PC-9 (cell line): ENCODE data around the gene ASB8. TPM values are rescaled to one million over a fixed set of nuclear protein-coding genes. Genes with fewer than 3 reads are reported as not detected.

ENCODE experiments used
- BruUV-seq: library from RNA; stranded (reverse); fragments of 400-500 nt; replicated peaks from 2 replicates; lab custom pipeline; 2021; lab: Mats Ljungman, UMichigan
- CTCF ChIA-PET: fragments of 300-600 bp; sonication (Branson Sonifier 250); formaldehyde crosslinking; loops from one replicate; lab custom pipeline; 2022; ENCODE audit warnings: antibody characterized with exemption; lab: Charles Lee
- POLR2A ChIA-PET: fragments of 300-600 bp; sonication (Branson Sonifier 250); formaldehyde crosslinking; loops from one replicate; lab custom pipeline; 2022; ENCODE audit warnings: antibody characterized with exemption; ENCODE audit not compliant: unreplicated experiment; lab: Charles Lee
- DNase-seq, 2 experiments: peaks; one replicate each; pipeline versions ENCODE4 v3.0.0 to v3.0.0-alpha.2; 2015 to 2022; ENCODE audit warnings: mixed read lengths in 1 of 2
- H2AFZ ChIP-seq: fragments of 200-600 bp; sonication (generic); 2 replicates; pipeline ENCODE4 v1.8.1; 2017; ENCODE audit warnings: antibody characterized with exemption
- H3F3A ChIP-seq: fragments of 200-600 bp; sonication (generic); 2 replicates; pipeline ENCODE4 v1.8.1; 2017; ENCODE audit warnings: antibody characterized with exemption, mild to moderate bottlenecking, low read depth; ENCODE audit not compliant: insufficient read depth
- H3K27ac ChIP-seq: fragments of 200-600 bp; sonication (generic); 2 replicates; pipeline ENCODE4 v1.6.1; 2016; ENCODE audit warnings: mixed run types
- H3K27me3 ChIP-seq: fragments of 200-600 bp; sonication (generic); 2 replicates; pipeline ENCODE4 v1.6.1; 2016; ENCODE audit warnings: low read depth, mixed run types; ENCODE audit not compliant: insufficient read depth
- H3K36me3 ChIP-seq: fragments of 200-600 bp; sonication (generic); 2 replicates; pipeline ENCODE4 v1.6.1; 2016; ENCODE audit warnings: low read depth, mixed run types
- H3K4me1 ChIP-seq: fragments of 200-600 bp; sonication (generic); replicated peaks from 2 replicates; pipeline ENCODE4 v1.6.1; 2016; ENCODE audit warnings: mixed run types; ENCODE audit not compliant: insufficient read depth
- H3K4me2 ChIP-seq: fragments of 200-600 bp; sonication (generic); 2 replicates; pipeline ENCODE4 v1.6.1; 2017; ENCODE audit warnings: mixed run types
- H3K4me3 ChIP-seq: fragments of 200-600 bp; sonication (generic); 2 replicates; pipeline ENCODE4 v1.6.1; 2016; ENCODE audit warnings: mixed run types
- H3K79me2 ChIP-seq: fragments of 200-600 bp; sonication (generic); 2 replicates; pipeline ENCODE4 v1.6.1; 2017; ENCODE audit warnings: low read depth, mixed run types
- H3K9me2 ChIP-seq: fragments of 200-600 bp; sonication (generic); 2 replicates; pipeline ENCODE4 v1.8.1; 2017; ENCODE audit warnings: mild to moderate bottlenecking; ENCODE audit not compliant: insufficient read depth
- H3K9me3 ChIP-seq: fragments of 200-600 bp; sonication (generic); 2 replicates; pipeline ENCODE4 v1.8.1; 2016; ENCODE audit warnings: low read depth; ENCODE audit not compliant: insufficient read depth
- H4K20me1 ChIP-seq: fragments of 200-600 bp; sonication (generic); 2 replicates; pipeline ENCODE4 v1.8.1; 2017; ENCODE audit not compliant: insufficient read depth
- CTCF ChIP-seq: fragments of 200-600 bp; sonication (generic); conservative IDR thresholded peaks from 2 replicates; pipeline ENCODE4 v1.6.1; 2017; ENCODE audit warnings: mixed run types, antibody characterized with exemption, mild to moderate bottlenecking, moderate library complexity
- EZH2 ChIP-seq: fragments of 200-600 bp; sonication (generic); IDR thresholded peaks from 2 replicates; pipeline ENCODE4 v1.8.0; 2017; ENCODE audit warnings: antibody characterized with exemption, low read depth
- intact Hi-C: fragments of 100-400 bp; cut with micrococcal nuclease; formaldehyde crosslinking; loops from one replicate; pipeline ENCODE4 v1.10.0; 2022; ENCODE audit not compliant: unreplicated experiment
- total RNA-seq: library from RNA; stranded (reverse); gene quantifications from 2 replicates; pipeline ENCODE4 v1.2.3, GENCODE V29; 2021

The ASB8 gene
- total RNA-seq, 1 experiment from 2014 or later, result 25.1 TPM

GRCh38 chr12:48169011-48169410 is 11.7 kb upstream of the ASB8 start:
- H3K9me3 ChIP-seq, result no peaks in the 10 kb centered on the region
- H3K36me3 ChIP-seq, result no peaks in the 10 kb centered on the region
- no peaks in the 10 kb centered on the region for H3K27me3 ChIP-seq
- TF ChIP-seq CTCF (no peak), EZH2 (no peak)
- CTCF ChIA-PET, result no interaction called here
- no peaks in the 10 kb centered on the region for H3K79me2 ChIP-seq
- POLR2A ChIA-PET, result no interaction called here
- intact Hi-C loops, result loop anchor here (5.0 kb wide), 2 partner anchors 87 to 207 kb away; partner anchors contain the start of gene TMEM106C
- no peak overlapping the region for H3K27ac ChIP-seq
- H3K4me3 ChIP-seq, result no peak overlapping the region
- no peaks in the 10 kb centered on the region for H3K9me2 ChIP-seq
- DNase-seq, result no peak
- H2AFZ ChIP-seq, result no peak overlapping the region
- no peaks in the 10 kb centered on the region for H3K4me1 ChIP-seq
- H3K4me2 ChIP-seq, result no peak overlapping the region
- no peaks in the 10 kb centered on the region for H3F3A ChIP-seq
- H4K20me1 ChIP-seq, result no peaks in the 10 kb centered on the region
- no TSS peak for BruUV-seq

DNA sequence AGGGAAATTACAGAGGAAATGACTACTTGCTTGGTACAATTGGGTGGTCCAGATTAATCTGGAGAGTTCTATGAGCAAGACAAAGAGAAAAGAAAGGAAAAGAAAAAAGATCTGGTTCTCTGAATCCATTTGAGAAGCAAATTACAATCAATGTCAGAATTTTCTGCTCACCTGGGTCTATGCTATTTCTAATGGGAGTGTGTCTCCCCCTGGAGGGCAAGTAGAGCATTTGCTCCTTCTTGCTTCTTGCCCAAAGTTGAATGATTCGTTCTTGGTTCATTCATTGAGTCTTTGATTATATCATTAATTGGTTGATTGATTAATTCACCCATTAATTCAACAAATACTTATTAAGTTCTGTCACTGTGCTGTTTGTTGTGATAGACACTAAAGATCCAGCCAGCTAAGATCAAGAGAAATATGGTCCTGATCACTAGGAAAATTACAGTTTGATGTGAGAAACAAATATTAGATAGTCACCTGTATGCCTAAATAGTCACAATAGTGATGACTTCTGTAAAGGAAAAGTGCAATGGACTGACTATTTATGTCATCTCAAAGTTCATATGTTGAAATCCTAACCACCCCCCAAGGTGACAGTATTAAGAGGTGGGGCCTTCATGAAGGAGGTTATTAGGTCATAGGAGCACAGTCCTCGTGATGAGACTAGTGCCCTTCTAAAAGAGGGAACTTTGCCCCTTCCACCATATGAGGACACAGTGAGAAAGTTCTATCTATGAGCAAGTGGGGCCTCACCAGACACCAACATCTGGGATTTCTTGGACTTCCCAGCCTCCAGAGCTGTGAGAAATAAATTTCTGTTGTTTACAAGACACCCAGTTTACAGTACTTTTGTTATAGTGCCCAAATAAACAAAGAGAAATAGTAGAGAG is 8.0 kb upstream of the ASB8 start:
- POLR2A ChIA-PET, result interaction anchor here (0.7 kb wide), 1 partner anchor 629 kb away, joined by 4 read pairs; no protein-coding TSS in a partner anchor

GRCh38 chr12:48164451-48164850 is 7.1 kb upstream of the ASB8 start:
- CTCF ChIA-PET, result no interaction called here
- intact Hi-C loops, result no loop called here
- Histone ChIP-seq H3K9me2 (no peaks in the 10 kb centered on the region), H3K36me3 (no peaks in the 10 kb centered on the region), H3K4me2 (no peak overlapping the region), H3K27ac (no peak overlapping the region), H3K4me3 (no peak overlapping the region), H3K27me3 (no peaks in the 10 kb centered on the region), H3K9me3 (no peaks in the 10 kb centered on the region), H3K79me2 (no peaks in the 10 kb centered on the region), H3F3A (no peaks in the 10 kb centered on the region), H4K20me1 (no peaks in the 10 kb centered on the region), H2AFZ (no peak overlapping the region), H3K4me1 (no peaks in the 10 kb centered on the region)
- BruUV-seq, result no TSS peak
- TF ChIP-seq CTCF (no peak), EZH2 (no peak)
- no peak for DNase-seq
- POLR2A ChIA-PET, result no interaction called here

More for the DNA sequence above, 8.0 kb upstream of the ASB8 start:
- no peaks in the 10 kb centered on the region for H3F3A ChIP-seq
- no peak overlapping the region for H3K4me2 ChIP-seq
- CTCF ChIA-PET, result interaction anchor here (1.1 kb wide), 1 partner anchor 266 kb away, joined by 3 read pairs; no protein-coding TSS in a partner anchor
- peak in 1 of 2 experiments; percentile 29 for DNase-seq
- no peaks in the 10 kb centered on the region for H3K79me2 ChIP-seq
- H3K27me3 ChIP-seq, result no peaks in the 10 kb centered on the region
- no peak overlapping the region for H3K4me3 ChIP-seq
- intact Hi-C loops, result loop anchor here (1.0 to 5.0 kb wide), 3 partner anchors 83 to 450 kb away; partner anchors contain the start of gene TMEM106C
- peak; percentile 91 for TF ChIP-seq CTCF
- TF ChIP-seq EZH2, result no peak
- H2AFZ ChIP-seq, result no peak overlapping the region
- H3K9me3 ChIP-seq, result no peaks in the 10 kb centered on the region
- H3K36me3 ChIP-seq, result no peaks in the 10 kb centered on the region
- H4K20me1 ChIP-seq, result no peaks in the 10 kb centered on the region
- no peaks in the 10 kb centered on the region for H3K9me2 ChIP-seq
- H3K27ac ChIP-seq, result no peak overlapping the region
- no peaks in the 10 kb centered on the region for H3K4me1 ChIP-seq
- no TSS peak for BruUV-seq
